Retinal pigment epithelial cell (primary cell): ENCODE data around the gene SMKR1.

Experiments
- DNase-seq: peaks from one replicate; pipeline ENCODE4 v3.0.0-alpha.2; 2010; ENCODE audit warnings: low read depth
- H3K4me3 ChIP-seq: 2 replicates; pipeline ENCODE4 v1.5.1; 2011; ENCODE audit warnings: mild to moderate bottlenecking, low read length, control low read depth, moderate library complexity
- TF ChIP-seq, protein P1 (sequence below): conservative IDR thresholded peaks from 2 replicates; pipeline ENCODE4 v1.5.1; 2011; ENCODE audit warnings: low read depth, low read length, control low read depth, inconsistent platforms

SMKR1 gene

DNA sequence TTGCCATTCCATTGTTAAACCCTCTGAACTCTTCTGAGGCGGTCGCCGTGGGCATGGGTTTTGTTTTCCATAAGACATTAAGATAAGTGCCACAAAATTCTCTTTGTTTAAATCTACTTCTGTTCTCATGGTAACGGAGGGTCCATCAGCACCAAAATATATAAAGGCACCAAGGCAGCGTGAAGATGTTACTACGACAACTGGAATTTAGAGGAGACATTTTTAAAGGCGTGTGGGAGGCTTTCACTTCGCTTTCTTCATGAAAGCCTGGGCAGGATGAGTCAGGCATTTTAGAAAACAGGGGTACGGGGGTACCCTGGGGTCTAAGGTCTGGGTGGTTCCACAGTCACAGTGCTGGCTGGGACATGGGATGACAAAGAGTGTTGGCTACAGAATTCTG, 34.0 kb downstream of the SMKR1 start:
- no peak for DNase-seq
- H3K4me3 ChIP-seq, result no peak overlapping the region
- TF ChIP-seq, protein P1, sequence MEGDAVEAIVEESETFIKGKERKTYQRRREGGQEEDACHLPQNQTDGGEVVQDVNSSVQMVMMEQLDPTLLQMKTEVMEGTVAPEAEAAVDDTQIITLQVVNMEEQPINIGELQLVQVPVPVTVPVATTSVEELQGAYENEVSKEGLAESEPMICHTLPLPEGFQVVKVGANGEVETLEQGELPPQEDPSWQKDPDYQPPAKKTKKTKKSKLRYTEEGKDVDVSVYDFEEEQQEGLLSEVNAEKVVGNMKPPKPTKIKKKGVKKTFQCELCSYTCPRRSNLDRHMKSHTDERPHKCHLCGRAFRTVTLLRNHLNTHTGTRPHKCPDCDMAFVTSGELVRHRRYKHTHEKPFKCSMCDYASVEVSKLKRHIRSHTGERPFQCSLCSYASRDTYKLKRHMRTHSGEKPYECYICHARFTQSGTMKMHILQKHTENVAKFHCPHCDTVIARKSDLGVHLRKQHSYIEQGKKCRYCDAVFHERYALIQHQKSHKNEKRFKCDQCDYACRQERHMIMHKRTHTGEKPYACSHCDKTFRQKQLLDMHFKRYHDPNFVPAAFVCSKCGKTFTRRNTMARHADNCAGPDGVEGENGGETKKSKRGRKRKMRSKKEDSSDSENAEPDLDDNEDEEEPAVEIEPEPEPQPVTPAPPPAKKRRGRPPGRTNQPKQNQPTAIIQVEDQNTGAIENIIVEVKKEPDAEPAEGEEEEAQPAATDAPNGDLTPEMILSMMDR, result no peak

DNA sequence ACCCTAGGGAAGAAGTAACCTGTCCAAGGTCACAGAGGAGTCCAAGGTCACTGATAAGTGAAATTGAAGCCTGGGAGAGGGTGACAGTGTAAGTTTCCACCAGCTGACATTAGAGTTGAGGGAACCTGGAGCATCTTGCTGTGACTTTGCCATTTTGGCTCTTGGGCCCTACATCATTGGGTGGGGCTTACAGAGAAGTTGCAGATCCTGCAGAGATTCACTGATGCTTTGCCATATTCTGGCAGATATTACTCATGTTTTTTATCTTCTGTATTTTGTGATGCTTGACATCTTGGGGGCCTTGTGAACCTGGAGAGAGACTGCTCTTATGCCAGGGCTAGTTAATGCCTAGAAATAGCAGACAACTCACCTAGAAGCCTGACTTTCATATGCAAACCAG, 36.5 kb downstream of the SMKR1 start:
- DNase-seq, result no peak
- no peak overlapping the region for H3K4me3 ChIP-seq
- TF ChIP-seq, protein P1, result no peak

DNA sequence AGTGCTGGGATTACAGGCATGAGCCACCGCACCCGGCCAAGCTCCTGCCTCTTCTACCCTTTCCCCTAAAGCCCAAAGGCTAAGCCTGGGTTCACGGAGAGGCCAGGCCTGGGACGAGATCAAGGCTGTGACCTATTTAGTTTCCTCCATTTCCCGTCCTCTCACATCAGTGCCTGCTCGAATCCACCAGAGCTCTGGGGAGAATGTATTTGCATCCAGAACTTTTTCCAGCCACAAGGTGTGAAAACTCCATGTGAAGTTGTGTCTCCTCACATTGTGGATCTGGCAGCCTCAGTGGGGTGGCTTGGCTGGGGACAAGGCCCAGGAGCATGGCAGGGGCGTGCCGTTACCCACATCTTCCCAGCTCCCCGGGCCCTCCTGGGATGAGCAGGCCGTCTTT, 38.0 kb downstream of the SMKR1 start:
- no peak overlapping the region for H3K4me3 ChIP-seq
- DNase-seq, result no peak
- TF ChIP-seq, protein P1, result no peak

DNA sequence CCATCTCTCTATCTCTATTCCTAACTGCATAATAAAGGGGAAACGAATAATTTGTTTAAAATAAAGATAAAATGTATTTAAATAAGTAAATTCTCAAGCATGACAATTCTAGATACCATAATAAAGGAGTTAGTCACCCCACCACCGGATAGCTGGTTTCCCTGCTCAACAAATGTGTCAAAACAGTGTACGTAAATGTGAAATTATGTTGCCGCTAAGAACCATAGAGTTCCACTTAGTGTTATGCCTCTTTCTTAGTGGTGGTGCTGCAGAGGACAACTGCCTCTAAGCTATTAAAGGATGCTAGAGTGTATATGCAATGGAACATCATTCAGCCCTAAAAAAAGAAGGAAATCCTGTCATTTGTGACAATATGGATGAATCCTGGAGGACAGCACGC, 42.4 kb downstream of the SMKR1 start:
- TF ChIP-seq, protein P1, result no peak
- no peak for DNase-seq
- no peak overlapping the region for H3K4me3 ChIP-seq

DNA sequence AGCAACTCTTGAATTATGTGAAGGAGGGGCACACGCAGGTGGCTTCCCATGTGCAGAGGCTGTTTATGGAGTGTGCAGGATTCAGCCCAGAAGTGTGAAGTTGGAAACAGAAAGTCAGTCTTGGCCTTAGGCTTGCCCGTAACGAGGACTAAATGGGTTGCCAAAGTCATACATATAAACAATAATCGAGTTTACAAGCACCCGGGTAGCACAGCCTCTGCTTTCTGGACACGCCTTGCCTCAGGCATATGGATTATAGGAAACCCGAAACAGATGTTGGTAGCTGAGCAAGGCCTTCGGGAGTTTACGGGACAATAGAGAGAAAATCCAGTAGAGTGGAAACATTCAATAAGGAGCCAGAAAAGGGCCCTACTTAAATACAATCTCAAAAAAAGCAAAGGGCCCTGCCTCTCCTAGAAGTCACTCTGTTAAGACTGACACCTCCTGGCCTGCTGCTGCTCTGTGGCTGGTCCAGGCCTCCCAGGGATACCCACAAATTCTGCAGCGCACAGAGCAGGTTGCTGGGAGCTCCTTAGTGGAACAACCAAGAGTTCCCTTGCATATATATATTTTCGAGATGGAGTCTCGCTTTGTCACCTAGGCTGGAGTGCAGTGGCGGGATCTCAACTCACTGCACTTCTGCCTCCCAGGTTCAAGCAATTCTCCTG, 48.5 kb downstream of the SMKR1 start:
- TF ChIP-seq, protein P1, result no peak
- DNase-seq, result no peak
- H3K4me3 ChIP-seq, result no peak overlapping the region

DNA sequence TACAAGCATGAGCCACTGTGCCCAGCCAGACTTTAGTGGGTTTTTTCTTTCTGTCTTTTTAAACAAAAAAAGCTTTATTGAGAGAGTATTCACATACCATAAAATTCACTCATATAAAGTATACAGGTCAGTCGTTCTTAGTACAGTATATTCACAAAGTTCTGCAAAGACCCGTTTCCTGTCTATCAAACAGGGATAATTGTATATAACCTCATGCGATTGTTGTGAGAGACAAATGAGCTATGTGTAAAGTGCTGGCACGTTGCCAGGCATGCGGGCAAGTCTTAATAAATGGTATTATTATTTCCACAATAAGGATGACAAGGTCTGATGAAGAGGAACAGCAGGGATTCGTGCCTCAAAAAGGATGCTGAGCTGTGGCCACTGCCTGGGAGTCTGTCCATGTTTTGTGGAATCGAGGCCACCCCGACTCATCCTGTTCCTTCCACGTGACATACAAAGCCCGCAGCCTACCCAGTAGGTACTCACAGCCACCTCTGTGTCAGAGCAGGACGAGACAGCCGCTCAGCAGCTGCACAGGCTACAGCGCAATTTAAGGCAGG, 51.6 kb downstream of the SMKR1 start:
- DNase-seq, result no peak
- TF ChIP-seq, protein P1, result no peak
- no peak overlapping the region for H3K4me3 ChIP-seq

DNA sequence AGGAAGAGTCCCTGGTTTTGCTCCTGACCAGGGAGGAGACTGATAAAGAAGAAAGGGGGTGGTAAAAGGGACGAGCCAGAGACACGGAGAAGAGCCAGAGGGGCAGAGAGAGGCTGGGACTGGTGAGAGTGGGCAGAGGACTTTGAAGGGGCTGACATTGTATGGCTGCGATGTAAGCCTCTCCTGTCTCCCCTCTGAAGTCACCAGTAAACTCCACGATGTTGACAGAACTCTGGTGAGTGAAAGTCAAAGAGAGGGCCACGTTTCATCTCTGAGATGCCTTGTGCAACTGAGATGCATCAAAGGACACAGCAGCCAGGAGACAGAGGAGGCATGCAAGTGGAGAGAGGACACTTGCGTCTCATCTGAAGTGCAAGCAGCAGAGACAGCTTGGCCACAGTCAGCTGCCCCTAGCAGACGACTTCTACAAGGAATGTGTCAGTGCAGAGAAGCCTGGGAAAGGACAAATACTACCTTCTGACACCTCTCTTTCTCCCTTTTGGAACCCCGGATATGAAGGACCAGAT, 54.3 kb downstream of the SMKR1 start:
- no peak for DNase-seq
- no peak overlapping the region for H3K4me3 ChIP-seq
- TF ChIP-seq, protein P1, result no peak
